BJ (cell line): ENCODE measurements around the gene LRIT1. TPM values are rescaled to one million over a fixed set of nuclear protein-coding genes. Genes with fewer than 3 reads are reported as not detected.

Experiments used
- CTCF ChIA-PET: fragments of 350-600 bp; formaldehyde crosslinking; extraction: SDS; loops from one replicate; lab custom pipeline; 2021; ENCODE audit warnings: antibody characterized with exemption, inconsistent platforms; lab: Yijun Ruan, JAX
- POLR2A ChIA-PET: fragments of 300-600 bp; sonication (Branson Sonifier 250); formaldehyde crosslinking; extraction: SDS; loops from one replicate; lab custom pipeline; 2021; ENCODE audit warnings: antibody characterized with exemption; lab: Charles Lee
- DNase-seq: peaks from one replicate; pipeline ENCODE4 v3.0.0-alpha.2; 2011; ENCODE audit warnings: low read depth
- H3K27me3 ChIP-seq: 2 replicates; pipeline ENCODE4 v1.6.0; 2011; ENCODE audit warnings: low read length; ENCODE audit not compliant: control insufficient read depth, insufficient read depth
- H3K36me3 ChIP-seq: 2 replicates; pipeline ENCODE4 v1.5.1; 2011; ENCODE audit warnings: low read length; ENCODE audit not compliant: control insufficient read depth, insufficient read depth
- H3K4me3 ChIP-seq: 2 replicates; pipeline ENCODE4 v1.5.1; 2011; ENCODE audit warnings: low read depth, mild to moderate bottlenecking, control low read depth, low read length
- CTCF ChIP-seq: IDR thresholded peaks from 2 replicates; pipeline ENCODE4 v1.5.1; 2011; ENCODE audit warnings: low read depth, mild to moderate bottlenecking, control low read depth, inconsistent platforms, low read length, moderate library complexity; ENCODE audit not compliant: insufficient read depth
- polyA plus RNA-seq: library from polyadenylated mRNA; depleted of rRNA; stranded (reverse); fragments of >200 nt; gene quantifications from 2 replicates; pipeline ENCODE4 v1.2.3, GENCODE V29; 2011

The LRIT1 gene
- polyA plus RNA-seq, 1 experiment, result not detected

- POLR2A ChIA-PET, result no interaction called here
- no peaks in the 10 kb centered on the region for H3K36me3 ChIP-seq
- DNase-seq, result no peak
- CTCF ChIA-PET, result interaction anchor here (1.6 kb wide), 1 partner anchor 20 kb away, joined by 3 read pairs; no protein-coding TSS in a partner anchor
- TF ChIP-seq CTCF, result no peak
- no peak overlapping the region for H3K4me3 ChIP-seq
- H3K27me3 ChIP-seq, result 0 out of 2 replicates have a peak, but pooled peaks cover 2% of the 10 kb centered on the region
These were observed 28.3 kb downstream of the LRIT1 start for GRCh38 chr10:84213076-84213475.

- CTCF ChIA-PET, result interaction anchor here (0.7 kb wide), 1 partner anchor 64 kb away, joined by 3 read pairs; no protein-coding TSS in a partner anchor
- Histone ChIP-seq H3K4me3 (no peak overlapping the region), H3K27me3 (0 out of 2 replicates have a peak, but pooled peaks cover 2% of the 10 kb centered on the region), H3K36me3 (no peaks in the 10 kb centered on the region)
- DNase-seq, result no peak
- POLR2A ChIA-PET, result no interaction called here
- no peak for TF ChIP-seq CTCF
These were observed 29.3 kb downstream of the LRIT1 start for GRCh38 chr10:84212014-84212413.

- Histone ChIP-seq H3K36me3 (no peaks in the 10 kb centered on the region), H3K4me3 (no peak overlapping the region), H3K27me3 (0 out of 2 replicates have a peak, but pooled peaks cover 2% of the 10 kb centered on the region)
- DNase-seq, result no peak
- no peak for TF ChIP-seq CTCF
- ChIA-PET POLR2A (no interaction called here), CTCF (no interaction called here)
These were observed 29.8 kb downstream of the LRIT1 start for GRCh38 chr10:84211566-84211965.

- 0 out of 2 replicates have a peak, but pooled peaks cover 2% of the 10 kb centered on the region for H3K27me3 ChIP-seq
- TF ChIP-seq CTCF, result no peak
- ChIA-PET CTCF (interaction anchor here (0.7 to 1.2 kb wide), 3 partner anchors 10 to 60 kb away, joined by 3 to 4 read pairs (median 3); no protein-coding TSS in a partner anchor), POLR2A (no interaction called here)
- H3K4me3 ChIP-seq, result no peak overlapping the region
- DNase-seq, result no peak
- H3K36me3 ChIP-seq, result no peaks in the 10 kb centered on the region
These were observed 33.3 kb downstream of the LRIT1 start for GRCh38 chr10:84208023-84208422.

- Histone ChIP-seq H3K36me3 (no peaks in the 10 kb centered on the region), H3K4me3 (no peak overlapping the region), H3K27me3 (0 out of 2 replicates have a peak, but pooled peaks cover 2% of the 10 kb centered on the region)
- ChIA-PET CTCF (interaction anchor here (1.2 kb wide), 1 partner anchor 19 kb away, joined by 3 read pairs; the partner anchor contains the start of gene LRIT2), POLR2A (no interaction called here)
- DNase-seq, result no peak
- TF ChIP-seq CTCF, result no peak
These were observed 35.4 kb downstream of the LRIT1 start for GRCh38 chr10:84205853-84206525.
